Measurements from ENCODE around the gene EDN1.

EDN1 gene

DNA sequence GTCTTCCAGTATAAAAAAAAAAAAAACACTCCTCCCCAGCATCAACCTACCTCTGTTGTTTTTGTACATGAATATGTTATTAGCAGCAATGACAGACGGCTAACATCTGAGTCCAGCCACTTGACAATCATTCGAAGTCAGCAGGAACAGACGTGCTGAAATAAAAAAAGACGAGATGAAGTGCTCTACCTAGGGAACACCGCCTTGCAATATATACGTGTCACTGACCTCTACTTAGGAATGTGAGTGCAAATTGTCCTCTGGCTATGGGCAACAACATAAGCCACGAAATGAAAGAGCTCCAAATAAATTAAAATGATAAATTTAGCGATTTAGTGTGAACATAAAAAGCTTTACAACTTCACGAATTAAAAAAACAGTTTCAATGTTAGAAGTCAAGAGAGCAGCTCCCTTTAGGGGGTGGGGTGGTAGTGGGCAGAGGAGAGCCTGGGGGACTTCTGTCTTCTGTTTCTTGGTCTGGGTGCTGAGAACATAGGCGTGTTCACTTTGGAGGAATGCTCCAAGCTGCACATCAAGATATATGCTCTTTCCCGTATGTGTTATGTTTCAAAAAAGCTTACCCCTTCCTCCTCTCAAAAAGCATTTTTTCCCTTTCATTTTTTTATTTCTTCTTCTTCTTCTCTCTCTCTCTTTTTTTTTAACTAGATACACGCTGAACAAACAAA is 23.3 kb downstream of the EDN1 start:
- ATAC-seq (ENCODE audit: insufficient read depth, low read depth) (no peak), DNase-seq (no peak)
- Histone ChIP-seq H3K79me2 (ENCODE audit: insufficient read depth, low read length) (no peaks in the 10 kb centered on the region), H3K27ac (ENCODE audit: low read length) (no peak overlapping the region), H3K36me3 (ENCODE audit: insufficient read depth, low read length) (no peaks in the 10 kb centered on the region), H3K4me1 (ENCODE audit: insufficient read depth, low read length) (no peaks in the 10 kb centered on the region), H3K9me3 (ENCODE audit: insufficient read depth, low read length, severe bottlenecking) (peaks cover 3% of the 10 kb centered on the region), H4K20me1 (ENCODE audit: insufficient read depth, low read length) (no peaks in the 10 kb centered on the region), H3K9ac (ENCODE audit: low read depth, low read length) (no peak overlapping the region), H2AFZ (ENCODE audit: low read depth, low read length) (no peak overlapping the region), H3K4me2 (ENCODE audit: insufficient read depth, low read length) (no peak overlapping the region), H3K27me3 (ENCODE audit: insufficient read depth, low read length, poor library complexity) (no peaks in the 10 kb centered on the region), H3K4me3 (ENCODE audit: low read depth in 1 of 2, low read length in 2 of 2) (no peak overlapping the region)
- TF ChIP-seq, protein P1, sequence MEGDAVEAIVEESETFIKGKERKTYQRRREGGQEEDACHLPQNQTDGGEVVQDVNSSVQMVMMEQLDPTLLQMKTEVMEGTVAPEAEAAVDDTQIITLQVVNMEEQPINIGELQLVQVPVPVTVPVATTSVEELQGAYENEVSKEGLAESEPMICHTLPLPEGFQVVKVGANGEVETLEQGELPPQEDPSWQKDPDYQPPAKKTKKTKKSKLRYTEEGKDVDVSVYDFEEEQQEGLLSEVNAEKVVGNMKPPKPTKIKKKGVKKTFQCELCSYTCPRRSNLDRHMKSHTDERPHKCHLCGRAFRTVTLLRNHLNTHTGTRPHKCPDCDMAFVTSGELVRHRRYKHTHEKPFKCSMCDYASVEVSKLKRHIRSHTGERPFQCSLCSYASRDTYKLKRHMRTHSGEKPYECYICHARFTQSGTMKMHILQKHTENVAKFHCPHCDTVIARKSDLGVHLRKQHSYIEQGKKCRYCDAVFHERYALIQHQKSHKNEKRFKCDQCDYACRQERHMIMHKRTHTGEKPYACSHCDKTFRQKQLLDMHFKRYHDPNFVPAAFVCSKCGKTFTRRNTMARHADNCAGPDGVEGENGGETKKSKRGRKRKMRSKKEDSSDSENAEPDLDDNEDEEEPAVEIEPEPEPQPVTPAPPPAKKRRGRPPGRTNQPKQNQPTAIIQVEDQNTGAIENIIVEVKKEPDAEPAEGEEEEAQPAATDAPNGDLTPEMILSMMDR (IDR thresholded peaks at IDR 0.05; ENCODE audit: borderline replicate concordance, extremely low read depth, low read length, poor library complexity, severe bottlenecking): no peak
- no peak for TF ChIP-seq EZH2 (IDR thresholded peaks at IDR 0.05; ENCODE audit: borderline replicate concordance, low read depth, low read length, severe bottlenecking)

GRCh38 chr6:12313992-12314589 is 23.9 kb downstream of the EDN1 start:
- Histone ChIP-seq H3K27me3 (ENCODE audit: insufficient read depth, low read length, poor library complexity) (no peaks in the 10 kb centered on the region), H3K4me3 (ENCODE audit: low read depth in 1 of 2, low read length in 2 of 2) (no peak overlapping the region), H2AFZ (ENCODE audit: low read depth, low read length) (no peak overlapping the region), H4K20me1 (ENCODE audit: insufficient read depth, low read length) (no peaks in the 10 kb centered on the region), H3K9ac (ENCODE audit: low read depth, low read length) (no peak overlapping the region), H3K27ac (ENCODE audit: low read length) (no peak overlapping the region), H3K4me2 (ENCODE audit: insufficient read depth, low read length) (no peak overlapping the region), H3K9me3 (ENCODE audit: insufficient read depth, low read length, severe bottlenecking) (peaks cover 5% of the 10 kb centered on the region), H3K36me3 (ENCODE audit: insufficient read depth, low read length) (no peaks in the 10 kb centered on the region), H3K79me2 (ENCODE audit: insufficient read depth, low read length) (no peaks in the 10 kb centered on the region), H3K4me1 (ENCODE audit: insufficient read depth, low read length) (no peaks in the 10 kb centered on the region)
- no peak for DNase-seq
- TF ChIP-seq, protein P1 (IDR thresholded peaks at IDR 0.05; ENCODE audit: borderline replicate concordance, extremely low read depth, low read length, poor library complexity, severe bottlenecking): no peak
- TF ChIP-seq EZH2 (IDR thresholded peaks at IDR 0.05; ENCODE audit: borderline replicate concordance, low read depth, low read length, severe bottlenecking): no peak
- no peak for ATAC-seq (ENCODE audit: insufficient read depth, low read depth)

DNA sequence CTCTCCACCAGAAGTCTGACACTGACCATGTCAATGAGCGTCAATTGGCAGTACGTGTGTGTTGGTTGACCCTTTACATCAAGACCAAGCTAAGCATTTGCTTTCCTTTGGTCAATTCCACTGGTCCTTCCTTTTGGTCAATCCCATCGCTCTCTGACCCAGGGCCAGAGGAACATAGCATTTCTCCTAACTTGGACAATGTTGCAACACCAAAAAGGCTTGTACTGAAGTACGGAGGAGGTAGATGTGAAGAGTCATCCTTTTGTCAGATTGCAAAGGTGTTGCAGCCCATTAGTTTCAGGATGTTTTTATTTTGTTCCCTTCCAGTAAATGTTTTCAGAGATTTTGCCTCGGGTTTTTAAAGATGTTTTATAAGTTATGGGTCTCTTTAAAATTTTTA is 24.6 kb downstream of the EDN1 start:
- H3K9me3 ChIP-seq (ENCODE audit: insufficient read depth, low read length, severe bottlenecking): peaks cover 5% of the 10 kb centered on the region
- no peaks in the 10 kb centered on the region for H3K79me2 ChIP-seq (ENCODE audit: insufficient read depth, low read length)
- no peak overlapping the region for H3K4me2 ChIP-seq (ENCODE audit: insufficient read depth, low read length)
- ATAC-seq (ENCODE audit: insufficient read depth, low read depth) (no peak), DNase-seq (no peak)
- no peak overlapping the region for H3K4me3 ChIP-seq (ENCODE audit: low read depth in 1 of 2, low read length in 2 of 2)
- H3K27me3 ChIP-seq (ENCODE audit: insufficient read depth, low read length, poor library complexity): no peaks in the 10 kb centered on the region
- no peak overlapping the region for H3K9ac ChIP-seq (ENCODE audit: low read depth, low read length)
- TF ChIP-seq, protein P1 (IDR thresholded peaks at IDR 0.05; ENCODE audit: borderline replicate concordance, extremely low read depth, low read length, poor library complexity, severe bottlenecking): no peak
- TF ChIP-seq EZH2 (IDR thresholded peaks at IDR 0.05; ENCODE audit: borderline replicate concordance, low read depth, low read length, severe bottlenecking): no peak
- H3K27ac ChIP-seq (ENCODE audit: low read length): no peak overlapping the region
- H2AFZ ChIP-seq (ENCODE audit: low read depth, low read length): no peak overlapping the region; the same call in 1 of the 2 replicates
- no peaks in the 10 kb centered on the region for H3K36me3 ChIP-seq (ENCODE audit: insufficient read depth, low read length)
- H4K20me1 ChIP-seq (ENCODE audit: insufficient read depth, low read length): no peaks in the 10 kb centered on the region
- H3K4me1 ChIP-seq (ENCODE audit: insufficient read depth, low read length): no peaks in the 10 kb centered on the region

Measured in DND-41 (cell line).